HEK293 (cell line): ENCODE results near the gene TMEM106C.

Source experiments
- EGR2 ChIP-seq: fragments of 450-650 bp; formaldehyde crosslinking; IDR thresholded peaks from 2 replicates; pipeline ENCODE4 v1.5.1; 2016; ENCODE audit warnings: low read depth, missing biosample characterization, missing genetic modification characterization
- KLF10 ChIP-seq: fragments of 450-650 bp; IDR thresholded peaks from 2 replicates; pipeline ENCODE4 v1.5.1; 2018; ENCODE audit warnings: missing biosample characterization, mild to moderate bottlenecking, missing genetic modification characterization
- SCRT1 ChIP-seq: fragments of 450-650 bp; formaldehyde crosslinking; IDR thresholded peaks from 2 replicates; pipeline ENCODE4 v1.5.1; 2016; ENCODE audit warnings: missing biosample characterization, missing genetic modification characterization, borderline replicate concordance
- TCF7L2 ChIP-seq: IDR thresholded peaks from 2 replicates; pipeline ENCODE4 v1.6.1; 2011; ENCODE audit warnings: low read depth, mild to moderate bottlenecking, inconsistent platforms, low read length, moderate library complexity, borderline replicate concordance
- TRIM28 ChIP-seq: IDR thresholded peaks from 2 replicates; pipeline ENCODE4 v1.6.1; 2011; ENCODE audit warnings: low read length, control low read depth, borderline replicate concordance
- ZBTB7A ChIP-seq: fragments of 450-650 bp; formaldehyde crosslinking; IDR thresholded peaks from 2 replicates; pipeline ENCODE4 v1.5.1; 2016; ENCODE audit warnings: low read depth, missing biosample characterization, missing genetic modification characterization
- ZNF24 ChIP-seq: fragments of 450-650 bp; formaldehyde crosslinking; IDR thresholded peaks from 2 replicates; pipeline ENCODE4 v1.5.1; 2016; ENCODE audit warnings: missing biosample characterization, missing genetic modification characterization
- ZNF292 ChIP-seq: fragments of 450-650 bp; formaldehyde crosslinking; IDR thresholded peaks from 2 replicates; pipeline ENCODE4 v1.5.1; 2016; ENCODE audit warnings: low read depth, missing biosample characterization, missing genetic modification characterization, borderline replicate concordance
- ZNF76 ChIP-seq: fragments of 450-650 bp; formaldehyde crosslinking; IDR thresholded peaks from 2 replicates; pipeline ENCODE4; 2016; ENCODE audit warnings: low read depth, missing biosample characterization, missing genetic modification characterization, borderline replicate concordance
- ZSCAN23 ChIP-seq: fragments of 450-650 bp; formaldehyde crosslinking; IDR thresholded peaks from 2 replicates; pipeline ENCODE4 v1.5.1; 2016; ENCODE audit warnings: missing biosample characterization, missing genetic modification characterization
- TF ChIP-seq, protein P1 (sequence below): fragments of 450-650 bp; formaldehyde crosslinking; IDR thresholded peaks from 2 replicates; pipeline ENCODE4 v1.5.1; 2016; ENCODE audit warnings: missing biosample characterization, missing genetic modification characterization
- TF ChIP-seq, protein P2 (sequence below): fragments of 450-650 bp; IDR thresholded peaks from 2 replicates; pipeline ENCODE4 v1.5.1; 2018; ENCODE audit warnings: missing biosample characterization, mild to moderate bottlenecking, missing genetic modification characterization
- TF ChIP-seq, protein P3 (sequence below): fragments of 450-650 bp; IDR thresholded peaks from 2 replicates; pipeline ENCODE4 v1.5.1; 2018; ENCODE audit warnings: missing biosample characterization, missing genetic modification characterization
- TF ChIP-seq, protein P4 (sequence below): fragments of 450-650 bp; formaldehyde crosslinking; IDR thresholded peaks from 2 replicates; pipeline ENCODE4 v1.5.1; 2016; ENCODE audit warnings: missing biosample characterization, missing genetic modification characterization

DNA sequence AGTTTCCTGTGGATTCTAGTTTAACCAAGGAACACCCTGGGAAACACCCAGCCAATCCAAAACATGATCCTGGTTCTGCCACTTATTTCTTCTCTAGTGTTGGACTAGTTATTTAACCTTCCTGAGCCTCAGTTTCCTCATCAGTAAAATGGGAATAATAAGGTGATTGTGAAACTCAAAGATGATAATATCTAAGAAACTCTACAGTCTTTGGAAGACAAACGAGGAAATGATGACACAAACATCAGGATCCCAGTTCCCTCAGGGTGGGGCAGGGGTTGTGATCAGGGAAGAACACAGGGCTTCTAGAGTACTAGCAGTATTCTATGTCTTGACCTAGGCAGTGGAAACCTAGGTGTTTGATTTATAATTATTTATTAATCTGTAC, 18.1 kb upstream of the TMEM106C start:
- TF ChIP-seq ZSCAN23 (tag by site-specific recombination), result no peak
- TF ChIP-seq, protein P1, sequence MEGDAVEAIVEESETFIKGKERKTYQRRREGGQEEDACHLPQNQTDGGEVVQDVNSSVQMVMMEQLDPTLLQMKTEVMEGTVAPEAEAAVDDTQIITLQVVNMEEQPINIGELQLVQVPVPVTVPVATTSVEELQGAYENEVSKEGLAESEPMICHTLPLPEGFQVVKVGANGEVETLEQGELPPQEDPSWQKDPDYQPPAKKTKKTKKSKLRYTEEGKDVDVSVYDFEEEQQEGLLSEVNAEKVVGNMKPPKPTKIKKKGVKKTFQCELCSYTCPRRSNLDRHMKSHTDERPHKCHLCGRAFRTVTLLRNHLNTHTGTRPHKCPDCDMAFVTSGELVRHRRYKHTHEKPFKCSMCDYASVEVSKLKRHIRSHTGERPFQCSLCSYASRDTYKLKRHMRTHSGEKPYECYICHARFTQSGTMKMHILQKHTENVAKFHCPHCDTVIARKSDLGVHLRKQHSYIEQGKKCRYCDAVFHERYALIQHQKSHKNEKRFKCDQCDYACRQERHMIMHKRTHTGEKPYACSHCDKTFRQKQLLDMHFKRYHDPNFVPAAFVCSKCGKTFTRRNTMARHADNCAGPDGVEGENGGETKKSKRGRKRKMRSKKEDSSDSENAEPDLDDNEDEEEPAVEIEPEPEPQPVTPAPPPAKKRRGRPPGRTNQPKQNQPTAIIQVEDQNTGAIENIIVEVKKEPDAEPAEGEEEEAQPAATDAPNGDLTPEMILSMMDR (tag by site-specific recombination), result no peak
- no peak for TF ChIP-seq KLF10
- no peak for TF ChIP-seq ZNF24 (tag by site-specific recombination)
- no peak for TF ChIP-seq ZBTB7A
- TF ChIP-seq, protein P2, sequence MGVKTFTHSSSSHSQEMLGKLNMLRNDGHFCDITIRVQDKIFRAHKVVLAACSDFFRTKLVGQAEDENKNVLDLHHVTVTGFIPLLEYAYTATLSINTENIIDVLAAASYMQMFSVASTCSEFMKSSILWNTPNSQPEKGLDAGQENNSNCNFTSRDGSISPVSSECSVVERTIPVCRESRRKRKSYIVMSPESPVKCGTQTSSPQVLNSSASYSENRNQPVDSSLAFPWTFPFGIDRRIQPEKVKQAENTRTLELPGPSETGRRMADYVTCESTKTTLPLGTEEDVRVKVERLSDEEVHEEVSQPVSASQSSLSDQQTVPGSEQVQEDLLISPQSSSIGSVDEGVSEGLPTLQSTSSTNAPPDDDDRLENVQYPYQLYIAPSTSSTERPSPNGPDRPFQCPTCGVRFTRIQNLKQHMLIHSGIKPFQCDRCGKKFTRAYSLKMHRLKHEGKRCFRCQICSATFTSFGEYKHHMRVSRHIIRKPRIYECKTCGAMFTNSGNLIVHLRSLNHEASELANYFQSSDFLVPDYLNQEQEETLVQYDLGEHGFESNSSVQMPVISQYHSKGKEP (tag by site-specific recombination), result no peak
- no peak for TF ChIP-seq TRIM28
- TF ChIP-seq ZNF76 (tag by site-specific recombination), result no peak
- TF ChIP-seq SCRT1 (tag by site-specific recombination), result no peak
- TF ChIP-seq, protein P3, sequence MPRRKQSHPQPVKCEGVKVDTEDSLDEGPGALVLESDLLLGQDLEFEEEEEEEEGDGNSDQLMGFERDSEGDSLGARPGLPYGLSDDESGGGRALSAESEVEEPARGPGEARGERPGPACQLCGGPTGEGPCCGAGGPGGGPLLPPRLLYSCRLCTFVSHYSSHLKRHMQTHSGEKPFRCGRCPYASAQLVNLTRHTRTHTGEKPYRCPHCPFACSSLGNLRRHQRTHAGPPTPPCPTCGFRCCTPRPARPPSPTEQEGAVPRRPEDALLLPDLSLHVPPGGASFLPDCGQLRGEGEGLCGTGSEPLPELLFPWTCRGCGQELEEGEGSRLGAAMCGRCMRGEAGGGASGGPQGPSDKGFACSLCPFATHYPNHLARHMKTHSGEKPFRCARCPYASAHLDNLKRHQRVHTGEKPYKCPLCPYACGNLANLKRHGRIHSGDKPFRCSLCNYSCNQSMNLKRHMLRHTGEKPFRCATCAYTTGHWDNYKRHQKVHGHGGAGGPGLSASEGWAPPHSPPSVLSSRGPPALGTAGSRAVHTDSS (tag by site-specific recombination), result no peak
- no peak for TF ChIP-seq TCF7L2
- TF ChIP-seq EGR2, result no peak
- TF ChIP-seq, protein P4, sequence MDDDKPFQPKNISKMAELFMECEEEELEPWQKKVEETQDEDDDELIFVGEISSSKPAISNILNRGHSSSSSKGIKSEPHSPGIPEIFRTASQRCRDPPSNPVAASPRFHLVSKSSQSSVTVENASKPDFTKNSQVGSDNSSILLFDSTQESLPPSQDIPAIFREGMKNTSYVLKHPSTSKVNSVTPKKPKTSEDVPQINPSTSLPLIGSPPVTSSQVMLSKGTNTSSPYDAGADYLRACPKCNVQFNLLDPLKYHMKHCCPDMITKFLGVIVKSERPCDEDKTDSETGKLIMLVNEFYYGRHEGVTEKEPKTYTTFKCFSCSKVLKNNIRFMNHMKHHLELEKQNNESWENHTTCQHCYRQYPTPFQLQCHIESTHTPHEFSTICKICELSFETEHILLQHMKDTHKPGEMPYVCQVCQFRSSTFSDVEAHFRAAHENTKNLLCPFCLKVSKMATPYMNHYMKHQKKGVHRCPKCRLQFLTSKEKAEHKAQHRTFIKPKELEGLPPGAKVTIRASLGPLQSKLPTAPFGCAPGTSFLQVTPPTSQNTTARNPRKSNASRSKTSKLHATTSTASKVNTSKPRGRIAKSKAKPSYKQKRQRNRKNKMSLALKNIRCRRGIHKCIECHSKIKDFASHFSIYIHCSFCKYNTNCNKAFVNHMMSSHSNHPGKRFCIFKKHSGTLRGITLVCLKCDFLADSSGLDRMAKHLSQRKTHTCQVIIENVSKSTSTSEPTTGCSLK (tag by site-specific recombination), result no peak
- TF ChIP-seq ZNF292 (tag by site-specific recombination), result no peak
